WTC11 (cell line): Measurements from ENCODE around the gene CITED4. TPM values are rescaled to one million over a fixed set of nuclear protein-coding genes. Genes with fewer than 3 reads are reported as not detected.

Experiments used
- ATAC-seq: fragments of 200-7000 bp; cut with Tn5 transposase; 2 replicates; pipeline ENCODE4 v1.10.0; 2021; ENCODE audit warnings: mild to moderate bottlenecking, moderate library complexity
- CTCF ChIA-PET: fragments of 300-600 bp; sonication (Branson Sonifier 250); formaldehyde crosslinking; loops from one replicate; lab custom pipeline; 2021; ENCODE audit warnings: antibody characterized with exemption; lab: Charles Lee
- POLR2A ChIA-PET: fragments of 350-600 bp; sonication (Branson Sonifier 250); formaldehyde crosslinking; loops from one replicate; lab custom pipeline; 2021; ENCODE audit warnings: antibody characterized with exemption; lab: Charles Lee
- DNase-seq: peaks from one replicate; pipeline ENCODE4 v3.0.0; 2021; ENCODE audit warnings: low spot score
- H3K27ac Mint-ChIP-seq: 2 replicates; pipeline ENCODE4 v1.8.0; 2021; ENCODE audit warnings: mixed read lengths
- H3K27me3 Mint-ChIP-seq: 2 replicates; pipeline ENCODE4 v1.8.0; 2021; ENCODE audit warnings: low read depth, mild to moderate bottlenecking, moderate library complexity, mixed read lengths
- H3K36me3 Mint-ChIP-seq: 2 replicates; pipeline ENCODE4 v1.8.0; 2021; ENCODE audit warnings: mixed read lengths
- H3K4me1 Mint-ChIP-seq: 2 replicates; pipeline ENCODE4 v1.8.0; 2022; ENCODE audit warnings: mixed read lengths
- H3K4me3 Mint-ChIP-seq: 2 replicates; pipeline ENCODE4 v1.8.0; 2021; ENCODE audit warnings: mild to moderate bottlenecking, moderate library complexity, mixed read lengths
- H3K9me3 Mint-ChIP-seq: 2 replicates; pipeline ENCODE4 v1.8.0; 2021; ENCODE audit warnings: mixed read lengths
- ETV6 ChIP-seq: sonication (generic); formaldehyde crosslinking; IDR thresholded peaks from 2 replicates; pipeline ENCODE4 v1.8.1; 2022; ENCODE audit warnings: mild to moderate bottlenecking, missing genetic modification reagents
- NR2C2 ChIP-seq: sonication (generic); formaldehyde crosslinking; IDR thresholded peaks from 2 replicates; pipeline ENCODE4 v1.8.0; 2022; ENCODE audit warnings: mild to moderate bottlenecking, missing genetic modification reagents
- SP1 ChIP-seq: sonication (generic); formaldehyde crosslinking; conservative IDR thresholded peaks from 2 replicates; pipeline ENCODE4 v1.8.1; 2022; ENCODE audit warnings: missing genetic modification reagents
- ZNF138 ChIP-seq: sonication (generic); formaldehyde crosslinking; conservative IDR thresholded peaks from 2 replicates; pipeline ENCODE4 v1.8.1; 2022; ENCODE audit warnings: mild to moderate bottlenecking, moderate library complexity, missing genetic modification reagents
- ZNF232 ChIP-seq: sonication (generic); formaldehyde crosslinking; IDR thresholded peaks from 2 replicates; pipeline ENCODE4 v1.8.0; 2022; ENCODE audit warnings: mild to moderate bottlenecking, missing genetic modification reagents
- ZNF263 ChIP-seq: sonication (generic); formaldehyde crosslinking; IDR thresholded peaks from 2 replicates; pipeline ENCODE4 v1.8.1; 2022; ENCODE audit warnings: low read depth, mild to moderate bottlenecking, moderate library complexity, missing genetic modification reagents
- total RNA-seq: library from RNA; stranded (reverse); gene quantifications from 3 replicates; pipeline ENCODE4 v1.2.3, GENCODE V29; 2021
- TF ChIP-seq, protein P1 (sequence below): sonication (generic); formaldehyde crosslinking; IDR thresholded peaks from 2 replicates; pipeline ENCODE4 v1.8.0; 2023; ENCODE audit warnings: mild to moderate bottlenecking, missing genetic modification reagents
- TF ChIP-seq, protein P2 (sequence below): sonication (generic); formaldehyde crosslinking; IDR thresholded peaks from 2 replicates; pipeline ENCODE4 v1.8.1; 2023; ENCODE audit warnings: mild to moderate bottlenecking, missing genetic modification reagents, moderate library complexity
- TF ChIP-seq, protein P3 (sequence below): sonication (generic); formaldehyde crosslinking; IDR thresholded peaks from 2 replicates; pipeline ENCODE4 v1.8.1; 2022; ENCODE audit warnings: mild to moderate bottlenecking, moderate library complexity, missing genetic modification reagents
- TF ChIP-seq, protein P4 (sequence below): sonication (generic); formaldehyde crosslinking; IDR thresholded peaks from 2 replicates; pipeline ENCODE4 v1.8.1; 2023; ENCODE audit warnings: mild to moderate bottlenecking, missing genetic modification reagents
- TF ChIP-seq, protein P5 (sequence below): sonication (generic); formaldehyde crosslinking; IDR thresholded peaks from 2 replicates; pipeline ENCODE4 v1.8.0; 2022; ENCODE audit warnings: mild to moderate bottlenecking, missing genetic modification reagents
- TF ChIP-seq, protein P6 (sequence below): fragments of 250-450 bp; sonication (Bioruptor Pico); IDR thresholded peaks from 2 replicates; pipeline ENCODE4 v1.9.0; 2021; ENCODE audit warnings: mild to moderate bottlenecking, borderline replicate concordance
- TF ChIP-seq, protein P7 (sequence below): sonication (generic); formaldehyde crosslinking; conservative IDR thresholded peaks from 2 replicates; pipeline ENCODE4 v1.8.1; 2022; ENCODE audit warnings: mild to moderate bottlenecking, missing genetic modification reagents

The CITED4 gene
- total RNA-seq, 1 experiment from 2014 or later, result 24.6 TPM

DNA sequence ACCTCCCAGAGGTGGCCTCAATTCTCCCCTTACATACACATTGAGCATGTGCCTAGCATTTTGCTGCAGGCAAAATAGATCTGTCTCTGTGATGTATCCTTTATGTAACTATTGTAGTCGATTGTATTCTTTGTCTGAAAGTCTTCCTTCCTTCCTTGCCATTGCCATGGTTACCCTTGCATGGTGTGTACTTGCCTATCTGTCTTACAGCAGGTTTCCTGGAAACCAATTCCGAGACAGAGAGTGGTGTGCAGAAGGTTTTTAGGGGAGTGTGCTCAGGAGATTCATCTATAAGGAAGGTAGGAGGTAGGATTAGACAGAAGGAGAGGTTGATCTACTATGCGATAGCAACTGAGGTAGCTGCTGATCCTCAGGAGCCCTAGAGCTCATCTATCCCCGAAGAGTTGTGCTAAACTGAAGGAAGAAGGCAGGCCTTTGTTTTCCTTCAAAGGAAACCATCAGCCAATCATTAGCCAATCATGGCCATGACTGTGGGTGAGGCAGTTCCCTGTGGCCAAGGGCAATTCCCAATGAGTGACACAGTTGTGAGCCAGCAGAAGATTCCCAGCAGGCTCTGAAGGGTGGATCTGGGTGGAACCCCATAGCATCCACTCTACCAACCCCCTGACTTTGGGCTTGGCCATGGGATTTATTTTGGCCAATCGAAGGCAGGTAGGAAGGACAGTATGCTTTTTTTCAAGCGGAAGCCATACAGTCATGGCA, 15.0 kb downstream of the CITED4 start (continued):
- TF ChIP-seq, protein P1, sequence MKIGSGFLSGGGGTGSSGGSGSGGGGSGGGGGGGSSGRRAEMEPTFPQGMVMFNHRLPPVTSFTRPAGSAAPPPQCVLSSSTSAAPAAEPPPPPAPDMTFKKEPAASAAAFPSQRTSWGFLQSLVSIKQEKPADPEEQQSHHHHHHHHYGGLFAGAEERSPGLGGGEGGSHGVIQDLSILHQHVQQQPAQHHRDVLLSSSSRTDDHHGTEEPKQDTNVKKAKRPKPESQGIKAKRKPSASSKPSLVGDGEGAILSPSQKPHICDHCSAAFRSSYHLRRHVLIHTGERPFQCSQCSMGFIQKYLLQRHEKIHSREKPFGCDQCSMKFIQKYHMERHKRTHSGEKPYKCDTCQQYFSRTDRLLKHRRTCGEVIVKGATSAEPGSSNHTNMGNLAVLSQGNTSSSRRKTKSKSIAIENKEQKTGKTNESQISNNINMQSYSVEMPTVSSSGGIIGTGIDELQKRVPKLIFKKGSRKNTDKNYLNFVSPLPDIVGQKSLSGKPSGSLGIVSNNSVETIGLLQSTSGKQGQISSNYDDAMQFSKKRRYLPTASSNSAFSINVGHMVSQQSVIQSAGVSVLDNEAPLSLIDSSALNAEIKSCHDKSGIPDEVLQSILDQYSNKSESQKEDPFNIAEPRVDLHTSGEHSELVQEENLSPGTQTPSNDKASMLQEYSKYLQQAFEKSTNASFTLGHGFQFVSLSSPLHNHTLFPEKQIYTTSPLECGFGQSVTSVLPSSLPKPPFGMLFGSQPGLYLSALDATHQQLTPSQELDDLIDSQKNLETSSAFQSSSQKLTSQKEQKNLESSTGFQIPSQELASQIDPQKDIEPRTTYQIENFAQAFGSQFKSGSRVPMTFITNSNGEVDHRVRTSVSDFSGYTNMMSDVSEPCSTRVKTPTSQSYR, result no peak
- no peak for TF ChIP-seq ZNF138 (CRISPR knock-in tag)
- TF ChIP-seq SP1 (CRISPR knock-in tag), result no peak
- TF ChIP-seq, protein P2, sequence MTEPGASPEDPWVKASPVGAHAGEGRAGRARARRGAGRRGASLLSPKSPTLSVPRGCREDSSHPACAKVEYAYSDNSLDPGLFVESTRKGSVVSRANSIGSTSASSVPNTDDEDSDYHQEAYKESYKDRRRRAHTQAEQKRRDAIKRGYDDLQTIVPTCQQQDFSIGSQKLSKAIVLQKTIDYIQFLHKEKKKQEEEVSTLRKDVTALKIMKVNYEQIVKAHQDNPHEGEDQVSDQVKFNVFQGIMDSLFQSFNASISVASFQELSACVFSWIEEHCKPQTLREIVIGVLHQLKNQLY (CRISPR knock-in tag), result no peak

DNA sequence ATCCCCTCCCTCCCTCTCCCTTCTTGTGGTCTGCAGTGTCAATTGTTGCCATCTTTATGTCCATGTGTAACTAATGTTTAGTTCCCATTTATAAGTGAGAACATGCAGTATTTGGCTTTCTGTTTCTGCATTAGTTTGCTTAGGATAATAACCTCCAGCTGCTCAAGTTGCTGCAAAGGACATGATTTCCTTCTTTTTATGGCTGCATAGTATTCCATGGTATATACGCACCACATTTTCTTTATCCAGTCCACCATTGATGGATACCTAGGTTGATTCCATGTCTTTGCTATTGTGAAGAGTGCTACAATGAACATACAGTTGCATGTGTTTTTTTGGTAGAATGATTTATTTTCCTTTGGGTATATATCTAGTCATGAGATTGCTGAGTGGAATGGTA, 16.3 kb downstream of the CITED4 start:
- H3K4me1 Mint-ChIP-seq, result peaks cover 10% of the 10 kb centered on the region
- no peak overlapping the region for H3K4me3 Mint-ChIP-seq
- no peak for DNase-seq
- TF ChIP-seq ETV6 (CRISPR knock-in tag) (no peak), NR2C2 (CRISPR knock-in tag) (no peak)
- TF ChIP-seq, protein P3, sequence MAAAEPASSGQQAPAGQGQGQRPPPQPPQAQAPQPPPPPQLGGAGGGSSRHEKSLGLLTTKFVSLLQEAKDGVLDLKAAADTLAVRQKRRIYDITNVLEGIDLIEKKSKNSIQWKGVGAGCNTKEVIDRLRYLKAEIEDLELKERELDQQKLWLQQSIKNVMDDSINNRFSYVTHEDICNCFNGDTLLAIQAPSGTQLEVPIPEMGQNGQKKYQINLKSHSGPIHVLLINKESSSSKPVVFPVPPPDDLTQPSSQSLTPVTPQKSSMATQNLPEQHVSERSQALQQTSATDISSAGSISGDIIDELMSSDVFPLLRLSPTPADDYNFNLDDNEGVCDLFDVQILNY, result no peak
- TF ChIP-seq, all 79 proteins: peak for 0
- Mint-ChIP-seq H3K27ac (no peak overlapping the region), H3K36me3 (peaks cover 3% of the 10 kb centered on the region; the same call in 1 of the 2 replicates), H3K27me3 (no peaks in the 10 kb centered on the region), H3K9me3 (peaks cover 11% of the 10 kb centered on the region)
- CTCF ChIA-PET, result interaction anchor here (0.7 to 19.7 kb wide), 2 partner anchors 106 to 200 kb away, joined by 3 to 515 read pairs; no protein-coding TSS in a partner anchor
- POLR2A ChIA-PET, result no interaction called here
- no peak for ATAC-seq

DNA sequence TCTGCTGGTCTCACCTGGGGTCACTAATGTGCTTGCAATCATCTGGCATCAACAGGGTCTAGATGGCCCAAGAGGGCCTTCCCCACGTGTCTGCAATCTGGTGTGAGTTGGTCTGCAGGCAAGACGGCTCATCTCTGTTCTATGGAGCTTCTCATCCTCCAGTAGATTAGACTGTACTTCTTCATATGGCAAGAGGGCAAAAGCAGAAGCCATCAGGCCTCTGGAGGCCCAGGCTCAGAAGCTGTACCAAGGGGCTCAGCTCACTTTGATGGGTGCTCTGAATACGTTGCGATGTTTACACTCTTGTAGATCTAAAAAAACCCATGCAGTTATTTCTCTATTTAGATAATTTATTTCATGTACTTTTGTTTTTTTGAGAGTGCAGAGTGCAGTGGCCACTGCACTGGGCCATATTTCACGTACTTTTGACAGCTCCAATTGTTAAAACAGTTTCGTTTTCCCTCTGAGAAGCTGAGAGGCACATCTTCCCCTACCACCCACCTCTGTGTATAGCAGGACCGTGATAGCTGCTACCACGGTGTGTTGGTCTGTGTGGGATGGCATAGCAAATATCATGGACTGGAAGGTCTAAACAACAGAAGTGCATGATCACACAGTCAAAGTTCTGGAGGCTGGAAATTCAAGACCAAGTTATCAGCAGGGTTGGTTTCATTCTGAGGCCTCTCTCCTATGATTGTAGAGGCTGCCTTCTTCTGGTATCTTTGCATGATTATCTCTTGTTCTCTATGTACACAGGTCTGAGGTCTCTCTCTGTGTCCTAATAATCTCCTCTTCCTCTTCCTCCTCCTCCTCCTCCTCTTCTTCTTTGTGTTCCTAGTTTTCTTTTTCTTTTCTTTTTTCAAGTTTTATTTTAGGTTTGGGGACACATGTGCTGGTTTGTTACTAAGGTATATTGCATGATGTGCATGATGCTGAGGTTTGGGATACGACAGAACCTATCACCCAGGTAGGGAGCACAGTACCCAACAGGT, 17.0 kb downstream of the CITED4 start:
- H3K9me3 Mint-ChIP-seq, result peaks cover 11% of the 10 kb centered on the region
- H3K27me3 Mint-ChIP-seq, result no peaks in the 10 kb centered on the region
- H3K36me3 Mint-ChIP-seq, result peaks cover 3% of the 10 kb centered on the region; the same call in 1 of the 2 replicates
- no peak for TF ChIP-seq ZNF232
- TF ChIP-seq, all 79 proteins: peak for 0
- Mint-ChIP-seq H3K4me3 (no peak overlapping the region), H3K27ac (0 out of 2 replicates have a peak overlapping the region, but pooled peaks have one; percentile 46), H3K4me1 (peaks cover 10% of the 10 kb centered on the region)
- CTCF ChIA-PET, result interaction anchor here (0.7 to 1.2 kb wide), 3 partner anchors 17 to 200 kb away, joined by 3 to 4 read pairs (median 3); partner anchors contain the start of gene CITED4
- POLR2A ChIA-PET, result no interaction called here
- ATAC-seq (no peak), DNase-seq (no peak)

DNA sequence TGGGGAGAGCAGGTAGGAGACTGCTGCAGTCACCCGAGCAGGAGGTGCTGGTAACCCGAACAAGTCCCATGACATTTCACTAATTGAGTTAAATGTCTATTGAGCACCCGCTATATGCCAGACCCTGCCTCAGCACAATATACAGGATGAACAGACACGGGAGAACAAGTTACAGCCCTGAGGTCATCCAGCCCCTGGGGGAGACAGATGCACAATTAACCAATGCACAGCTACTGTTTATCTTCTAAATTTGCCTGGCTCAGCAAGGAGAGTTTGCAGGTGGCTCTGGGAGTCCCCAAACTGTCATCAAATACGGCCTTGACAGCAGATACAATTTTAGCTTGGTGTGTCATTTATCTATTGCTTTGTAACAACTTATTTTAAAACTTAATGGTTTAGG, 18.1 kb downstream of the CITED4 start:
- H3K9me3 Mint-ChIP-seq, result peaks cover 11% of the 10 kb centered on the region
- ChIA-PET CTCF (no interaction called here), POLR2A (no interaction called here)
- H3K27me3 Mint-ChIP-seq, result no peaks in the 10 kb centered on the region
- H3K4me1 Mint-ChIP-seq, result peaks cover 8% of the 10 kb centered on the region
- H3K36me3 Mint-ChIP-seq, result peaks cover 3% of the 10 kb centered on the region; the same call in 1 of the 2 replicates
- no peak overlapping the region for H3K4me3 Mint-ChIP-seq
- H3K27ac Mint-ChIP-seq, result no peak overlapping the region
- ATAC-seq (no peak), DNase-seq (no peak)
- TF ChIP-seq, protein P4, sequence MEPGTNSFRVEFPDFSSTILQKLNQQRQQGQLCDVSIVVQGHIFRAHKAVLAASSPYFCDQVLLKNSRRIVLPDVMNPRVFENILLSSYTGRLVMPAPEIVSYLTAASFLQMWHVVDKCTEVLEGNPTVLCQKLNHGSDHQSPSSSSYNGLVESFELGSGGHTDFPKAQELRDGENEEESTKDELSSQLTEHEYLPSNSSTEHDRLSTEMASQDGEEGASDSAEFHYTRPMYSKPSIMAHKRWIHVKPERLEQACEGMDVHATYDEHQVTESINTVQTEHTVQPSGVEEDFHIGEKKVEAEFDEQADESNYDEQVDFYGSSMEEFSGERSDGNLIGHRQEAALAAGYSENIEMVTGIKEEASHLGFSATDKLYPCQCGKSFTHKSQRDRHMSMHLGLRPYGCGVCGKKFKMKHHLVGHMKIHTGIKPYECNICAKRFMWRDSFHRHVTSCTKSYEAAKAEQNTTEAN (CRISPR knock-in tag), result no peak
- no peak for TF ChIP-seq ZNF263
- TF ChIP-seq, protein P5, sequence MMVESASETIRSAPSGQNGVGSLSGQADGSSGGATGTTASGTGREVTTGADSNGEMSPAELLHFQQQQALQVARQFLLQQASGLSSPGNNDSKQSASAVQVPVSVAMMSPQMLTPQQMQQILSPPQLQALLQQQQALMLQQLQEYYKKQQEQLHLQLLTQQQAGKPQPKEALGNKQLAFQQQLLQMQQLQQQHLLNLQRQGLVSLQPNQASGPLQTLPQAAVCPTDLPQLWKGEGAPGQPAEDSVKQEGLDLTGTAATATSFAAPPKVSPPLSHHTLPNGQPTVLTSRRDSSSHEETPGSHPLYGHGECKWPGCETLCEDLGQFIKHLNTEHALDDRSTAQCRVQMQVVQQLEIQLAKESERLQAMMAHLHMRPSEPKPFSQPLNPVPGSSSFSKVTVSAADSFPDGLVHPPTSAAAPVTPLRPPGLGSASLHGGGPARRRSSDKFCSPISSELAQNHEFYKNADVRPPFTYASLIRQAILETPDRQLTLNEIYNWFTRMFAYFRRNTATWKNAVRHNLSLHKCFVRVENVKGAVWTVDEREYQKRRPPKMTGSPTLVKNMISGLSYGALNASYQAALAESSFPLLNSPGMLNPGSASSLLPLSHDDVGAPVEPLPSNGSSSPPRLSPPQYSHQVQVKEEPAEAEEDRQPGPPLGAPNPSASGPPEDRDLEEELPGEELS (CRISPR knock-in tag), result no peak
- TF ChIP-seq SP1 (CRISPR knock-in tag), result no peak
- TF ChIP-seq, protein P6, sequence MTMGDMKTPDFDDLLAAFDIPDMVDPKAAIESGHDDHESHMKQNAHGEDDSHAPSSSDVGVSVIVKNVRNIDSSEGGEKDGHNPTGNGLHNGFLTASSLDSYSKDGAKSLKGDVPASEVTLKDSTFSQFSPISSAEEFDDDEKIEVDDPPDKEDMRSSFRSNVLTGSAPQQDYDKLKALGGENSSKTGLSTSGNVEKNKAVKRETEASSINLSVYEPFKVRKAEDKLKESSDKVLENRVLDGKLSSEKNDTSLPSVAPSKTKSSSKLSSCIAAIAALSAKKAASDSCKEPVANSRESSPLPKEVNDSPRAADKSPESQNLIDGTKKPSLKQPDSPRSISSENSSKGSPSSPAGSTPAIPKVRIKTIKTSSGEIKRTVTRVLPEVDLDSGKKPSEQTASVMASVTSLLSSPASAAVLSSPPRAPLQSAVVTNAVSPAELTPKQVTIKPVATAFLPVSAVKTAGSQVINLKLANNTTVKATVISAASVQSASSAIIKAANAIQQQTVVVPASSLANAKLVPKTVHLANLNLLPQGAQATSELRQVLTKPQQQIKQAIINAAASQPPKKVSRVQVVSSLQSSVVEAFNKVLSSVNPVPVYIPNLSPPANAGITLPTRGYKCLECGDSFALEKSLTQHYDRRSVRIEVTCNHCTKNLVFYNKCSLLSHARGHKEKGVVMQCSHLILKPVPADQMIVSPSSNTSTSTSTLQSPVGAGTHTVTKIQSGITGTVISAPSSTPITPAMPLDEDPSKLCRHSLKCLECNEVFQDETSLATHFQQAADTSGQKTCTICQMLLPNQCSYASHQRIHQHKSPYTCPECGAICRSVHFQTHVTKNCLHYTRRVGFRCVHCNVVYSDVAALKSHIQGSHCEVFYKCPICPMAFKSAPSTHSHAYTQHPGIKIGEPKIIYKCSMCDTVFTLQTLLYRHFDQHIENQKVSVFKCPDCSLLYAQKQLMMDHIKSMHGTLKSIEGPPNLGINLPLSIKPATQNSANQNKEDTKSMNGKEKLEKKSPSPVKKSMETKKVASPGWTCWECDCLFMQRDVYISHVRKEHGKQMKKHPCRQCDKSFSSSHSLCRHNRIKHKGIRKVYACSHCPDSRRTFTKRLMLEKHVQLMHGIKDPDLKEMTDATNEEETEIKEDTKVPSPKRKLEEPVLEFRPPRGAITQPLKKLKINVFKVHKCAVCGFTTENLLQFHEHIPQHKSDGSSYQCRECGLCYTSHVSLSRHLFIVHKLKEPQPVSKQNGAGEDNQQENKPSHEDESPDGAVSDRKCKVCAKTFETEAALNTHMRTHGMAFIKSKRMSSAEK (CRISPR knock-in tag), result no peak
- TF ChIP-seq, protein P7, sequence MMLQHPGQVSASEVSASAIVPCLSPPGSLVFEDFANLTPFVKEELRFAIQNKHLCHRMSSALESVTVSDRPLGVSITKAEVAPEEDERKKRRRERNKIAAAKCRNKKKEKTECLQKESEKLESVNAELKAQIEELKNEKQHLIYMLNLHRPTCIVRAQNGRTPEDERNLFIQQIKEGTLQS, result no peak
